Type B pancreatic cell (in vitro differentiated cells): ENCODE measurements around the gene ZDHHC1. TPM values are rescaled to one million over a fixed set of nuclear protein-coding genes. Genes with fewer than 3 reads are reported as not detected.

Experiments
- DNase-seq: peaks from one replicate; pipeline ENCODE4 v3.0.0; 2021; ENCODE audit warnings: mixed read lengths; ENCODE audit not compliant: unreplicated experiment; ENCODE audit errors: extremely low spot score
- H3K27ac Mint-ChIP-seq: 2 replicates; pipeline ENCODE4 v1.8.0; 2021; ENCODE audit warnings: mild to moderate bottlenecking, mixed read lengths
- H3K27me3 Mint-ChIP-seq: 2 replicates; pipeline ENCODE4 v1.8.0; 2021; ENCODE audit warnings: mixed read lengths
- H3K36me3 Mint-ChIP-seq: 2 replicates; pipeline ENCODE4 v1.8.0; 2021; ENCODE audit warnings: mixed read lengths
- H3K4me1 Mint-ChIP-seq: one replicate; pipeline ENCODE4 v1.8.0; 2021; ENCODE audit warnings: mixed read lengths; ENCODE audit not compliant: unreplicated experiment
- H3K4me3 Mint-ChIP-seq: 2 replicates; pipeline ENCODE4 v1.8.0; 2021; ENCODE audit warnings: mild to moderate bottlenecking, mixed read lengths
- H3K9me3 Mint-ChIP-seq: 2 replicates; pipeline ENCODE4 v1.8.0; 2021; ENCODE audit warnings: mixed read lengths
- CTCF ChIP-seq: fragments of 200-600 bp; sonication (generic); conservative IDR thresholded peaks from 2 replicates; pipeline ENCODE4 v1.5.0; 2021; ENCODE audit warnings: antibody characterized with exemption, mild to moderate bottlenecking
- total RNA-seq: library from RNA; stranded (reverse); gene quantifications from 2 replicates; pipeline ENCODE4 v1.2.1, GENCODE V29; 2021; ENCODE audit warnings: low replicate concordance

ZDHHC1 gene
- total RNA-seq, 1 donor from 2014 or later = 11.3 TPM

- Mint-ChIP-seq H3K27me3 (no peaks in the 10 kb centered on the region), H3K9me3 (no peaks in the 10 kb centered on the region), H3K36me3 (peaks cover 3% of the 10 kb centered on the region), H3K4me1 (peaks cover 29% of the 10 kb centered on the region), H3K4me3 (no peak overlapping the region), H3K27ac (peak overlapping the region; percentile 98)
- DNase-seq = no peak
- no peak for TF ChIP-seq CTCF
Observed at GRCh38 chr16:67405336-67405735, 10.9 kb downstream of the ZDHHC1 start.

- no peak for DNase-seq
- no peaks in the 10 kb centered on the region for H3K9me3 Mint-ChIP-seq
- TF ChIP-seq CTCF = no peak
- peak overlapping the region; percentile 98 for H3K27ac Mint-ChIP-seq
- H3K27me3 Mint-ChIP-seq = no peaks in the 10 kb centered on the region
- peak overlapping the region; percentile 65 for H3K4me3 Mint-ChIP-seq
- H3K4me1 Mint-ChIP-seq = peaks cover 29% of the 10 kb centered on the region
- peaks cover 3% of the 10 kb centered on the region for H3K36me3 Mint-ChIP-seq
Observed at GRCh38 chr16:67404740-67405226, 11.5 kb downstream of the ZDHHC1 start.

GRCh38 chr16:67403976-67404555 is 12.2 kb downstream of the ZDHHC1 start:
- H3K4me3 Mint-ChIP-seq = peak overlapping the region; percentile 65
- TF ChIP-seq CTCF = no peak
- no peaks in the 10 kb centered on the region for H3K9me3 Mint-ChIP-seq
- no peaks in the 10 kb centered on the region for H3K27me3 Mint-ChIP-seq
- peaks cover 29% of the 10 kb centered on the region for H3K4me1 Mint-ChIP-seq
- peak overlapping the region; percentile 98 for H3K27ac Mint-ChIP-seq
- peaks cover 3% of the 10 kb centered on the region for H3K36me3 Mint-ChIP-seq
- DNase-seq = no peak

- no peak overlapping the region for H3K27ac Mint-ChIP-seq
- no peak for DNase-seq
- H3K4me1 Mint-ChIP-seq = peaks cover 23% of the 10 kb centered on the region
- no peak for TF ChIP-seq CTCF
- H3K4me3 Mint-ChIP-seq = no peak overlapping the region
- peaks cover 3% of the 10 kb centered on the region for H3K36me3 Mint-ChIP-seq
- peaks cover under 1% of the 10 kb centered on the region for H3K27me3 Mint-ChIP-seq
- no peaks in the 10 kb centered on the region for H3K9me3 Mint-ChIP-seq
Observed at GRCh38 chr16:67400901-67401300, 15.4 kb downstream of the ZDHHC1 start.

- H3K27ac Mint-ChIP-seq = no peak overlapping the region
- TF ChIP-seq CTCF = peak; percentile 57
- H3K36me3 Mint-ChIP-seq = peaks cover 3% of the 10 kb centered on the region
- DNase-seq = no peak
- no peak overlapping the region for H3K4me3 Mint-ChIP-seq
- peaks cover 23% of the 10 kb centered on the region for H3K4me1 Mint-ChIP-seq
- H3K27me3 Mint-ChIP-seq = peaks cover 7% of the 10 kb centered on the region
- no peaks in the 10 kb centered on the region for H3K9me3 Mint-ChIP-seq
Observed at GRCh38 chr16:67399749-67400704, 16.2 kb downstream of the ZDHHC1 start.
